H1 (cell line): ENCODE data around the gene IL23A. TPM values are rescaled to one million over a fixed set of nuclear protein-coding genes. Genes with fewer than 3 reads are reported as not detected.

Experiments
- CTCF ChIA-PET: fragments of 300-600 bp; sonication (Branson Sonifier 250); formaldehyde crosslinking; loops from one replicate; lab custom pipeline; 2021; ENCODE audit not compliant: partially characterized antibody; lab: Charles Lee
- POLR2A ChIA-PET: fragments of 300-600 bp; sonication (Branson Sonifier 250); formaldehyde crosslinking; loops from one replicate; lab custom pipeline; 2021; ENCODE audit warnings: inconsistent platforms; ENCODE audit not compliant: partially characterized antibody; lab: Charles Lee
- DNase-seq, 2 experiments: peaks; one replicate each; pipeline versions ENCODE4 v3.0.0 to v3.0.0-alpha.2; 2010 to 2022; ENCODE audit warnings: low spot score in 2 of 2, low read depth in 1 of 2, mixed read lengths in 1 of 2
- FAIRE-seq: peaks from 2 replicates; lab custom pipeline; 2011; peaks lifted over from hg19 to GRCh38; lab: Jason Lieb, UNC
- H2AFZ ChIP-seq: 2 replicates; pipeline ENCODE4 v1.8.1; 2012; ENCODE audit warnings: low read length, inconsistent platforms
- H2AK5ac ChIP-seq: 2 replicates; pipeline ENCODE4 v1.6.1; 2013; ENCODE audit warnings: low read depth, low read length
- H2BK120ac ChIP-seq: replicated peaks from 2 replicates; pipeline ENCODE3; 2013; ENCODE audit warnings: low read depth, low read length, inconsistent platforms
- H2BK12ac ChIP-seq: 2 replicates; pipeline ENCODE4 v1.6.1; 2013; ENCODE audit warnings: low read depth, low read length
- H2BK15ac ChIP-seq: 2 replicates; pipeline ENCODE4 v1.6.1; 2013; ENCODE audit warnings: low read length
- H2BK20ac ChIP-seq: 2 replicates; pipeline ENCODE4 v1.6.1; 2013; ENCODE audit warnings: low read length
- H2BK5ac ChIP-seq: 2 replicates; pipeline ENCODE4 v1.6.1; 2013; ENCODE audit warnings: low read depth, low read length
- H3K14ac ChIP-seq: 2 replicates; pipeline ENCODE4 v1.6.1; 2013; ENCODE audit warnings: inconsistent platforms; ENCODE audit not compliant: insufficient read length
- H3K18ac ChIP-seq: 2 replicates; pipeline ENCODE4 v1.6.1; 2013; ENCODE audit warnings: low read length; ENCODE audit errors: extremely low read depth
- H3K23ac ChIP-seq: 2 replicates; pipeline ENCODE4 v1.6.1; 2013; ENCODE audit warnings: inconsistent platforms; ENCODE audit not compliant: insufficient read length
- H3K23me2 ChIP-seq: 2 replicates; pipeline ENCODE4 v1.6.1; 2013; ENCODE audit warnings: low read depth, low read length
- H3K27ac ChIP-seq: 2 replicates; pipeline ENCODE4 v1.6.1; 2011; ENCODE audit warnings: low read depth, low read length, inconsistent platforms
- H3K27me3 ChIP-seq, 4 experiments: replicated peaks in 1 of 4; 1 replicate in 1 of 4; 2 replicates in 3 of 4; pipeline versions ENCODE4 v1.6.1 to v1.8.1; 2011 to 2013; ENCODE audit warnings: low read length in 3 of 4, mild to moderate bottlenecking in 3 of 4, inconsistent platforms in 2 of 4, mixed read lengths in 2 of 4, moderate library complexity in 1 of 4; ENCODE audit not compliant: control insufficient read depth in 3 of 4, insufficient read depth in 3 of 4; ENCODE audit errors: extremely low read depth in 1 of 4
- H3K36me3 ChIP-seq, 4 experiments: 2 replicates each; pipeline versions ENCODE4 v1.6.1 to v1.8.1; 2011 to 2013; ENCODE audit warnings: mild to moderate bottlenecking in 4 of 4, low read length in 3 of 4, moderate library complexity in 2 of 4, control low read depth in 1 of 4, inconsistent platforms in 1 of 4; ENCODE audit not compliant: insufficient read depth in 4 of 4, control insufficient read depth in 2 of 4
- H3K4ac ChIP-seq: replicated peaks from 2 replicates; pipeline ENCODE3; 2013; ENCODE audit warnings: low read length, low read depth, mixed read lengths, inconsistent platforms; ENCODE audit not compliant: insufficient read length
- H3K4me1 ChIP-seq, 4 experiments: replicated peaks in 1 of 4; 1 replicate in 1 of 4; 2 replicates in 3 of 4; pipeline versions ENCODE4 v1.6.1 to v1.8.1; 2011 to 2013; ENCODE audit warnings: low read length in 3 of 4, inconsistent platforms in 2 of 4, mixed read lengths in 1 of 4; ENCODE audit not compliant: insufficient read depth in 4 of 4, control insufficient read depth in 3 of 4
- H3K4me2 ChIP-seq, 2 experiments: 2 replicates each; pipeline versions ENCODE4 v1.6.1 to v1.8.1; 2011 to 2013; ENCODE audit warnings: low read depth in 2 of 2, low read length in 2 of 2, control low read depth in 1 of 2, inconsistent platforms in 1 of 2, mild to moderate bottlenecking in 1 of 2; ENCODE audit not compliant: insufficient read depth in 1 of 2
- H3K4me3 ChIP-seq, 4 experiments: fragments of 200-600, 300-600 bp in 1 of 4; sonication (generic), shearing (Covaris generic), sonication (Bioruptor Twin) in 1 of 4; 2 replicates each; pipeline versions ENCODE4 v1.5.1 to v1.8.1; 2011 to 2016; ENCODE audit warnings: low read length in 4 of 4, low read depth in 3 of 4, control low read depth in 2 of 4, inconsistent platforms in 2 of 4, mild to moderate bottlenecking in 2 of 4, mixed read lengths in 1 of 4, moderate library complexity in 1 of 4; ENCODE audit not compliant: insufficient read depth in 2 of 4; ENCODE audit errors: extremely low read depth in 1 of 4
- H3K56ac ChIP-seq: replicated peaks from 2 replicates; pipeline ENCODE3; 2013; ENCODE audit warnings: low read depth, mild to moderate bottlenecking, mixed read lengths, low read length, inconsistent platforms; ENCODE audit not compliant: insufficient read length
- H3K79me1 ChIP-seq: 2 replicates; pipeline ENCODE4 v1.6.1; 2013; ENCODE audit warnings: low read depth, low read length, control low read depth
- H3K79me2 ChIP-seq, 2 experiments: 2 replicates each; pipeline versions ENCODE4 v1.6.1 to v1.8.1; 2012 to 2013; ENCODE audit warnings: low read length in 2 of 2, mild to moderate bottlenecking in 2 of 2, inconsistent platforms in 1 of 2; ENCODE audit not compliant: insufficient read depth in 2 of 2, control insufficient read depth in 1 of 2
- H3K9ac ChIP-seq, 4 experiments: replicated peaks in 1 of 4; 1 replicate in 1 of 4; 2 replicates in 3 of 4; pipeline versions ENCODE4 v1.6.1 to v1.8.1; 2011 to 2013; ENCODE audit warnings: low read depth in 3 of 4, low read length in 3 of 4, control low read depth in 2 of 4, mild to moderate bottlenecking in 2 of 4, moderate library complexity in 2 of 4, inconsistent platforms in 1 of 4; ENCODE audit errors: extremely low read depth in 1 of 4
- H3K9me3 ChIP-seq, 2 experiments: 2 replicates each; pipeline versions ENCODE4 v1.6.1 to v1.8.1; 2012 to 2013; ENCODE audit warnings: mild to moderate bottlenecking in 2 of 2, moderate library complexity in 2 of 2, control low read depth in 1 of 2, inconsistent platforms in 1 of 2, low read depth in 1 of 2, low read length in 1 of 2, mixed read lengths in 1 of 2; ENCODE audit not compliant: insufficient read depth in 2 of 2
- H4K20me1 ChIP-seq, 2 experiments: replicated peaks in 1 of 2; 2 replicates each; pipeline versions ENCODE3 to v1.8.1; 2011 to 2013; ENCODE audit warnings: inconsistent platforms in 2 of 2, low read length in 2 of 2, mild to moderate bottlenecking in 1 of 2; ENCODE audit not compliant: insufficient read depth in 2 of 2, control insufficient read depth in 1 of 2
- H4K5ac ChIP-seq: 2 replicates; pipeline ENCODE4 v1.6.1; 2013; ENCODE audit warnings: low read length, low read depth, mixed read lengths, inconsistent platforms; ENCODE audit not compliant: insufficient read length
- H4K8ac ChIP-seq: 2 replicates; pipeline ENCODE4 v1.8.0; 2013; ENCODE audit warnings: mild to moderate bottlenecking, moderate library complexity, low read length, inconsistent platforms; ENCODE audit not compliant: insufficient read depth; ENCODE audit errors: extremely low read depth
- H4K91ac ChIP-seq: replicated peaks from 2 replicates; pipeline ENCODE3; 2013; ENCODE audit warnings: low read length, mixed read lengths, inconsistent platforms; ENCODE audit not compliant: insufficient read length
- HDAC6 ChIP-seq: IDR thresholded peaks from one replicate; pipeline ENCODE4 v1.7.1; 2012; ENCODE audit warnings: low read depth, mild to moderate bottlenecking, inconsistent platforms, low read length, moderate library complexity
- WGBS, 2 experiments: shearing (Covaris generic) in 1 of 2; methylation state at CpG; one replicate each; pipeline versions ENCODE4 v1.1.6 to v1.1.7; 2013 to 2015; ENCODE audit warnings: low lambda C conversion rate in 2 of 2, mixed read lengths in 2 of 2, inconsistent platforms in 1 of 2, low coverage in 1 of 2, missing lambda C conversion rate in 1 of 2; ENCODE audit not compliant: insufficient replicate concordance in 2 of 2, insufficient coverage in 1 of 2, insufficient read length in 1 of 2; ENCODE audit errors: extremely low coverage in 1 of 2, missing lambda C conversion rate in 1 of 2; 5-methylcytosine and 5-hydroxymethylcytosine counted together
- polyA plus RNA-seq, 7 experiments: library from polyadenylated mRNA; depleted of rRNA in 3 of 7; stranded (reverse) in 5 of 7; unstranded in 2 of 7; fragments of >200 nt in 5 of 7; fragments of 200-250 nt in 2 of 7; gene quantifications; 1 replicate in 5 of 7; 2 replicates in 1 of 7; 4 replicates in 1 of 7; pipeline versions ENCODE4 v1.2.1 to v1.2.3, GENCODE V29; 2011 to 2013; ENCODE audit warnings: missing spikeins in 2 of 7, mixed read lengths in 2 of 7
- total RNA-seq: library from RNA; stranded (reverse); fragmentation: NEBNext Ultra II Directional; extraction: Animal tissue kit (Norgen Biotek cat#: 25700); gene quantifications from 2 replicates; pipeline ENCODE4 v1.2.1, GENCODE V29; 2021

Gene IL23A
- total and polyA plus RNA-seq, 2 of the 8 experiments (the other 6 are each of a cell fraction or from before 2014, with no cell fraction given), result 2.3 to 3.6 TPM

DNA sequence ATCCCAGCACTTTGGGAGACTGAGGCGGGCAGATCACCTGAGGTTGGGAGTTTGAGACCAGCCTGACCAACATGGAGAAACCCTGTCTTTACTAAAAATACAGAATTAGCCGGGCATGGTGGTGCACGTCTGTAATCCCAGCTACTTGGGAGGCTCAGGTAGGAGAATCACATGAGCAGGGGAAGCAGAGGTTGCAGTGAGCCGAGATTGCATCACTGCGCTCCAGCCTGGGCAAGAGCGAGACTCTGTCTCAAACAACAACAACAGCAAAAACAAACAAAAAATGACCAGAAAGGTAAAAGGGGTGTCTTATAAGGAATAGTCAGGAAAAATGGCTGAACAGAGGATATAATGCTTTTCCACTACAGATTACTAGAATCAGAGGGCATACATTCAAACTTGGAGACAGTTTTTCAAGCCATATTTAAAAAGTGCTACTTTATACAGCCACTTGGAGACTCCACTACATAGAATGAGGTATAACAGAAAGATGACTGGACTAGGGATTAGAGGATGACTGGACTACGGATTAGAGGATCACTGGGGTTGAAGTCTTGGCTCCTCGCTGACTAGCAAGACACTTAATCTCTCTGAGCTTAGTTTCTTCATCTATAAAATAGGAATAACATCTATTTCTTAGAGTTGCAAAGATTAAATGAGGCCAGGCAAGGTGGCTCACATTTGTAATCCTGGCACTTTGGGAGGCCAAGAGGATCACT is 33.7 kb upstream of the IL23A start:
- H3K79me1 ChIP-seq, result no peaks in the 10 kb centered on the region
- H3K27me3 ChIP-seq, result no peaks in the 10 kb centered on the region
- H3K56ac ChIP-seq, result no peak overlapping the region
- H3K4ac ChIP-seq, result no peak overlapping the region
- H2AK5ac ChIP-seq, result no peak overlapping the region
- H2BK120ac ChIP-seq, result no peak overlapping the region
- no peaks in the 10 kb centered on the region; the same call in 1 of the 2 replicates for H3K23me2 ChIP-seq
- POLR2A ChIA-PET, result interaction anchor here (0.6 to 1.9 kb wide), 4 partner anchors 54 to 101 kb away, joined by 3 to 6 read pairs (median 3); partner anchors contain the start of gene STAT2
- no peak overlapping the region for H2BK5ac ChIP-seq
- H3K14ac ChIP-seq, result no peak overlapping the region
- CTCF ChIA-PET, result interaction anchor here (0.6 to 1.1 kb wide), 2 partner anchors 10 to 394 kb away, joined by 3 read pairs; no protein-coding TSS in a partner anchor
- H3K4me1 ChIP-seq, result peaks cover 0 to 5% (median 2%) of the 10 kb centered on the region in 4 experiments; a peak in 3 of 7 replicates
- no peak overlapping the region for H2BK15ac ChIP-seq
- FAIRE-seq (no peak), DNase-seq (no peak)
- H2BK12ac ChIP-seq, result no peak overlapping the region
- no peak overlapping the region for H2AFZ ChIP-seq
- H3K4me3 ChIP-seq, result no peak overlapping the region
- no peak overlapping the region for H3K23ac ChIP-seq
- H3K79me2 ChIP-seq, result no peaks in the 10 kb centered on the region
- no peaks in the 10 kb centered on the region for H4K20me1 ChIP-seq
- H4K5ac ChIP-seq, result no peak overlapping the region
- H3K9ac ChIP-seq, result no peak overlapping the region
- no peak overlapping the region for H4K91ac ChIP-seq
- 94% methylated on average over 8 of the region's 8 CpGs; no CpG with 5 or more reads in 1 of the 2 experiments for WGBS, 2 experiments
- H3K18ac ChIP-seq, result no peak overlapping the region
- H3K9me3 ChIP-seq, result no peaks in the 10 kb centered on the region
- H2BK20ac ChIP-seq, result no peak overlapping the region
- no peak overlapping the region for H3K4me2 ChIP-seq
- H3K27ac ChIP-seq, result no peak overlapping the region
- peaks cover 0 to 48% (median 30%) of the 10 kb centered on the region in 4 experiments; a peak in 7 of 8 replicates for H3K36me3 ChIP-seq
- H4K8ac ChIP-seq, result no peak overlapping the region
- no peak for TF ChIP-seq HDAC6
